ENCODE data around the gene FARP2.

DNA sequence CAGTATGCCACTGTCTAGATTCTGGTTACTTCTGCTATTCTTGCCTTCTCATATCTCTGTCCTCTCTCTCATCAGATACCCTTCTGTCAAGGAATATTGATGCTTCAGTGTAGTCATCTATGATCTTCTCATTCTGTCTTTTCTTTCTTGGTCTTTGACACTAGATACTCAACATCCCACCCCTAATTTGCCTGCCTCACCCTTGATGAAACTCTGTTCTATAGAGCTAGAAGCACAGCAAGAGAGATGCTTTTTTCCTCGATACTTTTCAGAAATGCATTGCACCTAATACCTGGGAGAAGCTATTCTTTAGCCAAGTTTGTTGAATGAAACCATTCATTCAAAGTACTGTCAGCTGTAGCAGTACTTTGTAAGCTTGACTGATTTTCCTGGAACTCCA lies 30.8 kb upstream of the FARP2 start:
- TF ChIP-seq RCOR1 (conservative IDR thresholded peaks at IDR 0.05; ENCODE audit: low read depth, low read length) (no peak), POLR2A (IDR thresholded peaks at IDR 0.05; ENCODE audit: low read depth, low read length) (no peak), CREM (IDR thresholded peaks at IDR 0.05; ENCODE audit: low read depth) (no peak), CBX5 (IDR thresholded peaks at IDR 0.05; ENCODE audit: low read depth) (no peak), EP300 (IDR thresholded peaks at IDR 0.05; ENCODE audit: borderline replicate concordance in 1 of 2, control insufficient read depth in 1 of 2, low read depth in 2 of 2, low read length in 2 of 2) (no peak), ZSCAN29 (IDR thresholded peaks at IDR 0.05) (no peak), NFYA (IDR thresholded peaks at IDR 0.05; ENCODE audit: borderline replicate concordance, low read depth, low read length) (no peak), NR2C2 (IDR thresholded peaks at IDR 0.05; ENCODE audit: borderline replicate concordance, control insufficient read depth, insufficient read length, low read depth) (no peak)
- TF ChIP-seq, protein P1, sequence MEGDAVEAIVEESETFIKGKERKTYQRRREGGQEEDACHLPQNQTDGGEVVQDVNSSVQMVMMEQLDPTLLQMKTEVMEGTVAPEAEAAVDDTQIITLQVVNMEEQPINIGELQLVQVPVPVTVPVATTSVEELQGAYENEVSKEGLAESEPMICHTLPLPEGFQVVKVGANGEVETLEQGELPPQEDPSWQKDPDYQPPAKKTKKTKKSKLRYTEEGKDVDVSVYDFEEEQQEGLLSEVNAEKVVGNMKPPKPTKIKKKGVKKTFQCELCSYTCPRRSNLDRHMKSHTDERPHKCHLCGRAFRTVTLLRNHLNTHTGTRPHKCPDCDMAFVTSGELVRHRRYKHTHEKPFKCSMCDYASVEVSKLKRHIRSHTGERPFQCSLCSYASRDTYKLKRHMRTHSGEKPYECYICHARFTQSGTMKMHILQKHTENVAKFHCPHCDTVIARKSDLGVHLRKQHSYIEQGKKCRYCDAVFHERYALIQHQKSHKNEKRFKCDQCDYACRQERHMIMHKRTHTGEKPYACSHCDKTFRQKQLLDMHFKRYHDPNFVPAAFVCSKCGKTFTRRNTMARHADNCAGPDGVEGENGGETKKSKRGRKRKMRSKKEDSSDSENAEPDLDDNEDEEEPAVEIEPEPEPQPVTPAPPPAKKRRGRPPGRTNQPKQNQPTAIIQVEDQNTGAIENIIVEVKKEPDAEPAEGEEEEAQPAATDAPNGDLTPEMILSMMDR (IDR thresholded peaks at IDR 0.05 in 2 of 3, conservative IDR thresholded peaks at IDR 0.05 in 1 of 3; ENCODE audit: control insufficient read depth in 2 of 3, extremely low read depth in 1 of 3, insufficient read depth in 1 of 3, low read depth in 3 of 3, low read length in 3 of 3) = no peak
- TF ChIP-seq, protein P2, sequence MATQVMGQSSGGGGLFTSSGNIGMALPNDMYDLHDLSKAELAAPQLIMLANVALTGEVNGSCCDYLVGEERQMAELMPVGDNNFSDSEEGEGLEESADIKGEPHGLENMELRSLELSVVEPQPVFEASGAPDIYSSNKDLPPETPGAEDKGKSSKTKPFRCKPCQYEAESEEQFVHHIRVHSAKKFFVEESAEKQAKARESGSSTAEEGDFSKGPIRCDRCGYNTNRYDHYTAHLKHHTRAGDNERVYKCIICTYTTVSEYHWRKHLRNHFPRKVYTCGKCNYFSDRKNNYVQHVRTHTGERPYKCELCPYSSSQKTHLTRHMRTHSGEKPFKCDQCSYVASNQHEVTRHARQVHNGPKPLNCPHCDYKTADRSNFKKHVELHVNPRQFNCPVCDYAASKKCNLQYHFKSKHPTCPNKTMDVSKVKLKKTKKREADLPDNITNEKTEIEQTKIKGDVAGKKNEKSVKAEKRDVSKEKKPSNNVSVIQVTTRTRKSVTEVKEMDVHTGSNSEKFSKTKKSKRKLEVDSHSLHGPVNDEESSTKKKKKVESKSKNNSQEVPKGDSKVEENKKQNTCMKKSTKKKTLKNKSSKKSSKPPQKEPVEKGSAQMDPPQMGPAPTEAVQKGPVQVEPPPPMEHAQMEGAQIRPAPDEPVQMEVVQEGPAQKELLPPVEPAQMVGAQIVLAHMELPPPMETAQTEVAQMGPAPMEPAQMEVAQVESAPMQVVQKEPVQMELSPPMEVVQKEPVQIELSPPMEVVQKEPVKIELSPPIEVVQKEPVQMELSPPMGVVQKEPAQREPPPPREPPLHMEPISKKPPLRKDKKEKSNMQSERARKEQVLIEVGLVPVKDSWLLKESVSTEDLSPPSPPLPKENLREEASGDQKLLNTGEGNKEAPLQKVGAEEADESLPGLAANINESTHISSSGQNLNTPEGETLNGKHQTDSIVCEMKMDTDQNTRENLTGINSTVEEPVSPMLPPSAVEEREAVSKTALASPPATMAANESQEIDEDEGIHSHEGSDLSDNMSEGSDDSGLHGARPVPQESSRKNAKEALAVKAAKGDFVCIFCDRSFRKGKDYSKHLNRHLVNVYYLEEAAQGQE (IDR thresholded peaks at IDR 0.05; ENCODE audit: low read depth, low read length) = no peak

Measured in GM12878 (cell line).